Subcutaneous abdominal adipose tissue (tissue), 5 donors: ENCODE data around the gene PLCG2.
A peak's percentile ranks its signal among the peaks of the same experiment; 100 is the strongest.

ENCODE experiments used
- H3K27ac ChIP-seq: one replicate; pipeline ENCODE4 v1.7.0; 2013; ENCODE audit warnings: low read depth, mild to moderate bottlenecking, inconsistent platforms, low read length, moderate library complexity
- H3K27me3 ChIP-seq, 5 donors: one replicate each; pipeline ENCODE4 v1.7.0; 2013; ENCODE audit warnings: low read length in 5 of 5, inconsistent platforms in 1 of 5; ENCODE audit not compliant: control insufficient read depth in 5 of 5, insufficient read depth in 4 of 5
- H3K36me3 ChIP-seq, 5 donors: one replicate each; pipeline ENCODE4 v1.7.0; 2013; ENCODE audit warnings: low read length in 5 of 5; ENCODE audit not compliant: control insufficient read depth in 5 of 5, insufficient read depth in 5 of 5
- H3K4me1 ChIP-seq, 5 donors: one replicate each; pipeline ENCODE4 v1.7.0; 2013; ENCODE audit warnings: low read length in 5 of 5, mild to moderate bottlenecking in 3 of 5, moderate library complexity in 1 of 5; ENCODE audit not compliant: control insufficient read depth in 5 of 5, insufficient read depth in 5 of 5
- H3K4me3 ChIP-seq, 5 donors: one replicate each; pipeline ENCODE4 v1.7.0; 2013; ENCODE audit warnings: low read length in 5 of 5, low read depth in 1 of 5
- H3K9ac ChIP-seq, 5 donors: one replicate each; pipeline ENCODE4 v1.7.0; 2013; ENCODE audit warnings: low read length in 5 of 5, mild to moderate bottlenecking in 4 of 5, moderate library complexity in 3 of 5
- H3K9me3 ChIP-seq, 5 donors: one replicate each; pipeline ENCODE4 v1.7.0; 2013; ENCODE audit warnings: low read length in 5 of 5; ENCODE audit not compliant: control insufficient read depth in 5 of 5
- donor health status: healthy.
- donor health status: healthy.
- donor health status: healthy.
- donor health status: healthy.
- donor health status: healthy.

The PLCG2 gene

DNA sequence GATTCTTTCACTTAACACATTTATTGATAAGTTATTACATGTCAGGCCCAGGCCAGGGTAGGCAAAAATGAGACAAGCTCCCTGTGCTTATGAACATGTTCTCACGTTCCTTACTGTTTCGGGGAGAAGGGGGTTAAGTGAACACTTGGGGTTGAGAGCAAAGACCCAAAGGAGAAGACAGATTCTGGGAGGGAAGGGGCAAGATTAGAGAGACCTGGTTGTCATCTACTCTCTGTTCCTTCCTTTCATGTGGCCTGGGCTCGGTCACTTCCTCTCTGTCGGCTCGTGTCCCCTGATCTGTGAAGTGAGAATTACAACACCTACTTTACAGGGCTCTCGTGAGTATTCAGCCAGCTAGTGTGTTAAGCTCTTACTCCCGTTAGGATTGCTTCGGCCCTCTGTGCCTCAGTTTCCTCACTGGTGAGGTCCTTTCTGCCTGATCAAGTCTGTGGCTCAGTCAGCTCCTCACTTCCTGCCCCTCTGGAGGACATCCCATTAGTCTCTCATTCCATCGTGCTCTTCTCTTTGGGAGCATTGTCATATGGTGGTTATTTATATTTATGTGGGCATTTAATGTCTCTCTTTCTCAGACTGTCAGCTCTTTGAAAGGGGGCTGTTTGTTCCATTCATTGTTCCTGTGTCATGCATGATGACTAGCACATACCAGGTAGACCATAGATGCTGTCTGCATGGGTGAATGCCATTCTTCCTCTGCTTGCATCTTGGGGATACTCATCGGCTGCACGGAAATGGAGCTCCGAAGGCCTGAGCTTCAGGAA lies 38.9 kb downstream of the PLCG2 start:
- Histone ChIP-seq H3K27me3 (no peaks in the 10 kb centered on the region), H3K9me3 (peaks cover 0 to 4% (median 0%) of the 10 kb centered on the region in 5 donors), H3K27ac (no peak overlapping the region), H3K9ac (no peak overlapping the region), H3K4me3 (no peak overlapping the region), H3K4me1 (peaks cover 0 to 22% (median 2%) of the 10 kb centered on the region in 5 donors), H3K36me3 (no peaks in the 10 kb centered on the region)

DNA sequence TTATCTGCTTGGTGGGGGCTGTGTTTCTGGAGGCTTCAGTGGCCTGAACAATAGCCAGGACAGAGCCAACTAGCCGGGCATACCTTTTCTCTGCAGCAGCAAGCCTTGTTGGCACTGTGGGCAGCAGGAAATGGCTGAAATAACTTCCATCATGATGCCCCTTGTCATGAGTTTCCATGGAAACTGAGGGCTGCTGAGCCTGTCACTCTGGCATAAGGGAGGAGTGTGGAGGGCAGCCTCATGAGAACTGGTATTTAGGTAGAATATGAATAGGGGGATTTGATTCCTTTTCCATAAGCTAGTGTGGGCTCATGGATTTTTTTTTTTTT lies 39.4 kb downstream of the PLCG2 start:
- H3K4me3 ChIP-seq: no peak overlapping the region
- no peaks in the 10 kb centered on the region for H3K36me3 ChIP-seq
- H3K27me3 ChIP-seq: no peaks in the 10 kb centered on the region
- H3K9me3 ChIP-seq: peaks cover 0 to 3% (median 0%) of the 10 kb centered on the region in 5 donors
- no peak overlapping the region for H3K27ac ChIP-seq
- H3K9ac ChIP-seq: no peak overlapping the region
- H3K4me1 ChIP-seq: peaks cover 0 to 28% (median 3%) of the 10 kb centered on the region in 5 donors

DNA sequence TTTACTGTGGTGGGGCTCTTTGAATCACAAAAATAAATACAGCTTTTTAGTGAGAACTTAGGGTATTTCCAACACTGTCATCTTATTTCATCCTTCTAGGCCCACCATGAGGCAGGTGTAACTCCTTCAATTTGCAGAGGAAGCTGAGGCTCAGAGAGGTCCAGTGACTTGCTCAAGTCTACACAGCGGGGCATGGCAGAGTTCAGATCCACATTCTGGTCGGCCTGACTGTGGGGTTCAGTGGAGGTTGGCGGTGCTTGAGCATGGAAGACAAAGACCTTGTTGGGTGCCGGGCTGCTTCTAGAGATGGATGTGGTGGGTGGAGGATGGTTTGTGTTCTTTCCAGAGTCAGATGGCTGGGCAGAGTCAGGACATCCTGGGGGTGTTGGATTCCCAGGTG lies 39.8 kb downstream of the PLCG2 start:
- H3K36me3 ChIP-seq: no peaks in the 10 kb centered on the region
- no peaks in the 10 kb centered on the region for H3K27me3 ChIP-seq
- H3K9me3 ChIP-seq: no peaks in the 10 kb centered on the region
- H3K9ac ChIP-seq: no peak overlapping the region
- no peak overlapping the region for H3K4me3 ChIP-seq
- H3K4me1 ChIP-seq: peaks cover 0 to 28% (median 3%) of the 10 kb centered on the region in 5 donors
- no peak overlapping the region for H3K27ac ChIP-seq

DNA sequence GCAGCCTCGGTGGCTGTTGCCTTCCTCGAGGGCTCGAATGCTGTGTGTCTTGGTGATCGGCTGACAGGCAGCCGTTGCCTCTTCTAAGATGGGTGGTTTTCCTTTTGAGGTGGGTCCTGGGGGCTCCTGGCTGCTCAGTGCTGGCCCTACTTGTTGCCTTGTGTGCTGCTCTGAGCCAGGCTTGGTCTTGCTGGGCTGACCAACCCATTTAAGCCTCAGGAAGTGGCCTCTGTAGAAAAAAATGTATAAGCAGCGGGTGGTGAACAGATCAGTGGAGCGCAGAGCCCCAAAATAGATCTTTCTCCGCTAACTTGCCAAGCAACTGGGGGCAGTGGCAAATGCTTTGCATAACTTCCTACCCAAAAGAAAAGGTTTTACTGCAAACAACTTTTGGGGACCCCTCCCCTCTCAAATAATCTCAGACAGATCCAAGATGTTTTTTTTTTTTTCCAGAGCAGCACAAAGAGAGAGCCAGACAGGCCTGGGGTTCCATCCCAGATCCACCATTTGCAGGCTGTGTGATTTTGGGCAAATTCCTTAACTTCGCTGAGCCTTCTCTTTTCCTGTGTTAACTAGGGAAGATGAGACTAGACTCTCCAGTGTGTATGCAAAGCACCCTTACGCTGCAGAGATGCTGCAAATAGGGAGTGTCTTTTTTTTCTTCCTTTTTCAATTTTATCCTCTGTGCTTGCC lies 42.5 kb downstream of the PLCG2 start:
- Histone ChIP-seq H3K9ac (no peak overlapping the region), H3K4me3 (no peak overlapping the region), H3K36me3 (no peaks in the 10 kb centered on the region), H3K4me1 (peaks cover 0 to 28% (median 3%) of the 10 kb centered on the region in 5 donors), H3K9me3 (peaks cover 0 to 6% (median 3%) of the 10 kb centered on the region in 5 donors), H3K27ac (no peak overlapping the region), H3K27me3 (no peaks in the 10 kb centered on the region)

DNA sequence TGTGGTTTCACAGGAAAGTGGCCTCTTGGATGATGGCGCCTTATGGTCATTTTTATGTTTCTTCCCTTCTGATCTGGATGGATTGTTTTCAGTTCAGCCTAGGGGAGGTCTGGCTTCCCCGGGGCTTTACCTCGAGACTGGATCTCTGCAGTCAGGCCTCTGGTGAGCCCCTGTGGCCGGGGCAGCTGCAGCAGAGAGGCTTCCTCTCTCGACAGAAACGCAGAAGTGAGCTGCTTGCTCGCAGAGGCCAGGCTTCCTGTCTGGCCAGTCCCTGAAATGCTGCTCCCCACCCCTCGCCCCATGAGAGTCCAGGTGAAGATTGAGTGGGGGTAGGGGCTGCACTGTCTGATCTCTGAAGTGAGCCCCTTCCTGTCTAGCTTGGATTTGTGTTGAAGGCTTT lies 44.0 kb downstream of the PLCG2 start:
- Histone ChIP-seq H3K27me3 (no peaks in the 10 kb centered on the region), H3K9me3 (peaks cover 0 to 6% (median 3%) of the 10 kb centered on the region in 5 donors), H3K4me3 (no peak overlapping the region), H3K4me1 (peaks cover 0 to 24% (median 6%) of the 10 kb centered on the region in 5 donors), H3K27ac (no peak overlapping the region), H3K9ac (peak overlapping the region in 1 of 5 donors; percentile 39), H3K36me3 (no peaks in the 10 kb centered on the region)

DNA sequence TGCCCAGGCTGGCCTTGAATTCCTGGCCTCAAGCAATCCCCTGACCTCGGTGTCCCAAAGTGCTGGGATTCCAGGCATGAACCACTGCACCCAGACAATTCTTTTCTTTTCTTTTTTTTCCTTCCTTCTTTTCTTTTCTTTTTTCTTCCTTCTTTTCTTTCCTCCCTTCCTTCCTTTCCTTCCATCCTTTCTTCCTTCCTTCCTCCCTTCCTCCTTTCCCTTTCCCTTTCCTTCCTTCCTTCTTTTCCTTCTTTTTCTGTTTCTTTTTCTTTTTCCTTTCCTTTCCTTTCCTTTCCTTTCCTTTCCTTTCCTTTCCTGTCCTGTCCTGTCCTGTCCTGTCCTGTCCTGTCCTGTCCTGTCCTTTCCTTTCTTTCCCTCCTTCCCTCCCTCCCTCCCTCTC lies 44.6 kb downstream of the PLCG2 start:
- Histone ChIP-seq H3K9me3 (peaks cover 0 to 6% (median 3%) of the 10 kb centered on the region in 5 donors), H3K4me1 (peaks cover 0 to 20% (median 6%) of the 10 kb centered on the region in 5 donors), H3K36me3 (no peaks in the 10 kb centered on the region), H3K27me3 (no peaks in the 10 kb centered on the region), H3K4me3 (no peak overlapping the region), H3K27ac (no peak overlapping the region), H3K9ac (no peak overlapping the region)

DNA sequence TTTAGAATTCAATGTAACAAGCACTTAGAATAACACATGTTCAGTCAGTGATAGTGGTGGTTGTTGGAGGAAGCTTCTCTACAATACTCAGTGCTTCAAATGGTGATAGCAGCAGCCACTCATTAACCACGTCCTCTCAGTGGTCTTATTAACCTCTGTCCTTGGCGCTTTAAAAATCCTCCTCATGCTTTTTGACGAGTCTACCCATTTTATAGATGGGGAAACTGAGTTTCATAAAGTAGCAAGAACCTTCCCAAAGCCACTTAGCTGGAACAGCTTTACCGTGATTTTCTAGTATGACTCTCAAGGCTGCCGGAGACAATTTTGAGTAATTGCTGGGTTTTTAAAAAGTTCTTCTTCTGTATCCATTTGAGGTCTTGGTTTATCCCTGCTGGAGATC lies 47.4 kb downstream of the PLCG2 start:
- no peak overlapping the region for H3K27ac ChIP-seq
- H3K4me1 ChIP-seq: peaks cover 0 to 16% (median 6%) of the 10 kb centered on the region in 5 donors
- H3K36me3 ChIP-seq: no peaks in the 10 kb centered on the region
- no peak overlapping the region for H3K4me3 ChIP-seq
- H3K9ac ChIP-seq: no peak overlapping the region
- peaks cover 0 to 6% (median 3%) of the 10 kb centered on the region in 5 donors for H3K9me3 ChIP-seq
- H3K27me3 ChIP-seq: no peaks in the 10 kb centered on the region

DNA sequence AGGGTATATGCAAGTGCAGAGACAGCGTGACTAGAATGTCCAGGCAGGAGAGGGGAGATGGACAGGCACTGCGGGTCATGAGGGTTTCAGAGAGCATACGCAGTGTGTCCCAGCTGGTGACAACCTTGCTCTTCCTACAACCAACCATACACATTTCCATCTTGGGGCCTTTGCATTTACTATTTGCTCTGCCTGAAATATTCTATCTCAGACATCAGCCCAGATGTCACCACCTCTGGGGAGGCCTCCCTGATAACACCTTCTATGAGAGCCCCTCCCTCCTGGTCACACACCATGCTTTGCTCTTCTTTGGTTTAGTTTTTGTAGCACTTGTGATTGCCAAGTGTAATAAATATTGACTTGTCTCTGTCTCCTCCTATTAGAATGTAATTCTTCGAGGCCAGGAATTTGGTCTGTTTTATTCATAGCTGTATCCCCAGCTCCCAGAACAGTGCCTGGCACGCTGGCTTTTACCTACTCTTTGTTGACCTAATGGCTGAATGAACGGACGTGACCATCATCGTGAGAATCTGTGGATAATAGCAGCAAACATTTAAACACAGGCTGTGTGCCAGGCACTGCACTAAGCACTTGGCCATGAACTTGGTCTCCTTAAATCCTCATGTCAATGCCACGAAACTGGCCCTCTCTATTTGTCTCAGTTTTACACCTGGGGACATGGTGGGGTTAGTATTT lies 51.9 kb downstream of the PLCG2 start:
- peaks cover 0 to 20% (median 3%) of the 10 kb centered on the region in 5 donors for H3K4me1 ChIP-seq
- no peaks in the 10 kb centered on the region for H3K9me3 ChIP-seq
- H3K36me3 ChIP-seq: no peaks in the 10 kb centered on the region
- no peak overlapping the region for H3K27ac ChIP-seq
- H3K27me3 ChIP-seq: no peaks in the 10 kb centered on the region
- no peak overlapping the region for H3K9ac ChIP-seq
- no peak overlapping the region for H3K4me3 ChIP-seq

DNA sequence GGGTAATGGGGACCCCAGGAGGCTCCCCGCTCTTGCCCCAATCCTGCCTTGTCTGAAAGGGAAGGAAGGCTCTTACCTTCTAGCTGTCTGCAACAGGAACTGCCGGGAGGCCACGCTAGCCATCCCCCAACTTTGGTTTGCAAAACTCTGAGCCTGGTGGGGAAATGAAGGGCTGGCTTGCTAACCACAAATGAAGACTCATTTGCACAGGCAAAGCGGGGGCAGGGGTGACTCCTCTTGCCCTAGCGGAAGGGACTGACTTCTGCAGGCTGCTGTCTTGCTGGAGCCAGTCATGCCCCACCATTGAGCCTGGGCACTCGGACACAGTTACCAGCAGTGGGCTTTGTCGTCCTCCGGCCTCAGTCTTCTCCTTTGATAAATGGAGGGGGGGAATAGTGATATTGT lies 52.6 kb downstream of the PLCG2 start:
- no peak overlapping the region for H3K27ac ChIP-seq
- no peak overlapping the region for H3K4me3 ChIP-seq
- H3K4me1 ChIP-seq: peaks cover 0 to 22% (median 3%) of the 10 kb centered on the region in 5 donors
- no peaks in the 10 kb centered on the region for H3K9me3 ChIP-seq
- no peak overlapping the region for H3K9ac ChIP-seq
- H3K27me3 ChIP-seq: no peaks in the 10 kb centered on the region
- H3K36me3 ChIP-seq: no peaks in the 10 kb centered on the region
